HG02943 (cell line): ENCODE results near the gene PSKH1.
"Not testable (repeated sequence)": the region's sequence is repeated elsewhere in the genome, so short reads cannot be mapped to it uniquely, and the experiment has no call there.

Source experiments
- ATAC-seq: cut with Tn5 transposase; IDR thresholded peaks from one replicate; pipeline ENCODE4 v1.9.1; 2021; ENCODE audit warnings: mild to moderate bottlenecking, low read depth, moderate library complexity; ENCODE audit not compliant: unreplicated experiment

The PSKH1 gene

DNA sequence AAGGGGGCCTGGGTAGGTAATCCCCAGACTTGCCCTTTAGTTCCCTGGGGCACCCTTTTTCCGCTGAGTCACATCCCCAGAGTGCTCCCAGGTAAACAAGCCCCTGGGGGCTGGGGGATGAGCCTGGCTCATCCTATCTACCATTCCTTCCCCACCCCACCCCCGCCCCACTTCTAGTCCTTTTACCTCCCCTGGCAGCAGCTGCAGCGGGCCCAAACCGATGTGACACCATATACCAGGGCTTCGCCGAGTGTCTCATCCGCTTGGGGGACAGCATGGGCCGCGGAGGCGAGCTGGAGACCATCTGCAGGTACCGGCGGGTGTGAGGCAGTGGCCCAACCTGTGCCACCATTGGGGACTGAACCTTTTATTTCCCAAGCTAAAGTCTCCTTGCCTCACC is 7.5 kb upstream of the PSKH1 start:
- ATAC-seq, result no peak

DNA sequence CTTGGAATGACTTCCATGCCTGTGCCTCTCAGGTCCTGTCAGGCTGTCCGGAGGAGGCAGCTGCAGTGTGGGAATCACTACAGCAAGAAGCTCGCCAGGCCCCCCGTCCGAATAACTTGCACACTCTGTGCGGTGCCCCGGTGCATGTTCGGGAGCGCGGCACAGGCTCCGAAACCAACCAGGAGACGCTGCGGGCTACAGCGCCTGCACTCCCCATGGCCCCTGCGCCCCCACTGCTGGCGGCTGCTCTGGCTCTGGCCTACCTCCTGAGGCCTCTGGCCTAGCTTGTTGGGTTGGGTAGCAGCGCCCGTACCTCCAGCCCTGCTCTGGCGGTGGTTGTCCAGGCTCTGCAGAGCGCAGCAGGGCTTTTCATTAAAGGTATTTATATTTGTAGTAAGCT is 7.1 kb upstream of the PSKH1 start:
- no peak for ATAC-seq

DNA sequence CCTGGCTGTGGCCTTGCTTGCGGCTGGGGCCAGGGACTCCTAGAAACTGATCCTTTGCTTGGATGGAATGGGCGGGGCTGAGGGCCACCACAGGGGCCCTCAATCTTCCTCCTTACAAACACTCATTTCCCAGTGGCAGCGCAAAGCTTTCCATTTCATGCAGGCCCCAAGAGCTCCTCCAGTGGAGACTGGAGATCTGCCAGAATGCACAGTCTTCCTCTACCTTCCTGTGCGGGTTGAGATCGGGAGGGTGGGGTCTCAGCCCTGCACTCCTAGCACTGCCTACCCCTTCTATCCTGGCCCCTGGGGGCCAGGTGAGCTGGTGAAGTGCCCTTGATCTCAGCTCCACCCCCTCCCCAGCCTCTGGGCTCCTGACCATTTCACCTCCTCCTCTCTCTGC is 6.7 kb upstream of the PSKH1 start:
- no peak for ATAC-seq

DNA sequence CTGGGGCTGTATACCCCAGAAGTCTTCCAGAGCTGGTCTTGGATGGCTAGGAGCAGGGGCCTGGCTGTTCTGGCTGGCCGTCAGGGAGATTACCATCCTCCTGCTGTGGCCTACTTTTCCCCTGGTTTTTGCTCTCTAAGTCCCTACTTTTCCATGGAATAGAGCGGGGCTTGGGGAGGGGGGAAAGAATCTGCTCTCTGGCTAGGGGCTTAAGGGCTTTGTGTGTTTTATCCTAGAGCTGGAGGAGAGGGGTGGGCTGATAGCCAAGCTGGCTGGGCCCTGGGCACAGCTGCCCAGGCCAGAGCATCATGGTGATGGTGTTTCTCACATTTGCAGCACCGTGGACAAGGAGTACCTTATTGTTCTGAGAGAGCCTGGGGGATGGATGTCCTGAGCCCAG is 4.7 kb upstream of the PSKH1 start:
- ATAC-seq, result no peak

DNA sequence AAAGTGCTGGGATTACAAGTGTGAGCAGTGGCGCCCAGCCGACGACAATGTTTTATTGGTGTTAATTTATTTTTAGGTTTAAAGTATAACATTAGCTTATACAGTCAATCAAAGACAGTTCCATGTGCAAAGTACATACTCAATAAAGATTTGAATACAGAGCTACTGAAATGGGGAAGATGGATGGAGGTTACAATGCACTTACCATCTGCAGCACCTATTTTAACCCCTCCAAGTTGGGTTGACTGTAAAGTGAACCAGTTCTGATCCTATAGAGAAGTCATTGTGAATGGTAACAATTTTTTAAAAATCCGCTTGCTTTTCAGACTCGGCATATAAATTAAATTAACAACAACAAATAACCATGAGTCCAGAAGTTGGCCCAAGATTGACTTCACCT is 679 bp upstream of the PSKH1 start:
- no peak for ATAC-seq

DNA sequence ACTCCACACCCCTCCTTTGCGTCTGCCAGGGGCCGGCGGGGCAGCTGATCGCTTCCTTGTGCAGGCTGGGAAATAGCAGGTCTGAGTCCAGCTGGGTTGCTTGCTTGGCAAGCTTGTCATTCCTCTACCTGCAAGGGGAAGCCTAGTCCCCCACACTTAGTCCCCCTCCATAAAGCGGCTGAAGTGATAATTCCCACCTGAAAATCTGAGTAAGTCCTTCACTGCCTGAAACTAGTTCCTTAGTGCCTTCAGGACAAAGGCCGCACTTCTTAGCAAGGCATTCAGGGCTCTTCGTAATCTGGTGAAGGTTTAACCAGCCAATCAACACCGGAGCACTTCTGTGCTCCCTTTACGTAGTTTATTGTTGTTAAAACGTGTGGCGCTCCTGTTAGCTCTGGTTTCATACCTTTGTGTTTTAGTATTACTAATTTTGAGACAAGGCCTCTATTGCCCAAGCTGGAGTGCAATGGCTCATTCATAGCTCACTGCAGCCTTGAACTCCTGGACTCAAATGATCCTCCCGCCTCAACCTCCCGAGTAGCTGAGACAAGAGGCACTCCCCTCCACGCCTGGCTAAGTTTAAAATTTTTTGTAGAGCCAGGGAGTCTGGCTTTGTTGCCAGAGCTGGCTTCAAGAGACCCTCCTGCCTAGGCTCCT is 817 bp downstream of the PSKH1 start:
- no peak for ATAC-seq

DNA sequence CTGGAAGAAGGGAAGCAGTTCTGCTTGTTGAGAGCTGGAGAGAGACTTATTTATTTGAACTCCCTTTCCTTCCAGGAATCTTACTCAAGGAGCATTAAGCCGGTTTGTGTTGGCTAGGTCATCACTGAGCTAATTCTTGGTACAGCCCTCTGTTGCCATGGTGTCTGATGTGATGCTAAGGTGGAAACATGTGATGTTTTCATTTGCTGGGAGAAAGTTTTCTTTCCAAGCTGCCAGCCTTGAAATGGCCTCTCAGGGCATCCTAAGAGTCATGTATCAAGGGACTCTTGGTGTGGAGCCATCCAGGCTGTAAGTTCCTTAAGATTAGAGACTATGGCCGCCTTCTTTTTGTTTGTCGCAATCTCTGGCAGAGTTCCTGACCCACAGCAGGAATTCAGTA is 4.2 kb downstream of the PSKH1 start:
- no peak for ATAC-seq

DNA sequence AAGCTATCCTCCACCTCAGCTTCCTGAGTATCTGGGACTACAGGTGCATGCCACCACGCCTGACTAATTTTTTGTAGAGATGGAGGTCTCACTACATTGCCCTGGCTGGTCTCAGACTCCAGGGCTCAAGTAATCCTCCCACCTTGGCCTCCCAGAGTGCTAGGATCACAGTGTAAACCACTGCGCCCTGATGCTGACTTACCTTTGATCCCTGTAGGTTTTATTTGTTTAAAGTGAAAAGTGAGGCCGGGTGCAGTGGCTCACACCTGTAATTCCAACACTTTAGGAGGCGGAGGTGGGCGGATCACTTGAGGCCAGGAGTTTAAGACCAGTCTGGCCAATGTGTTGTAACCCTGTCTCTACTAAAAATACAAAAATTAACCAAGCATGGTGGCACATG is 8.7 kb downstream of the PSKH1 start:
- no peak for ATAC-seq

DNA sequence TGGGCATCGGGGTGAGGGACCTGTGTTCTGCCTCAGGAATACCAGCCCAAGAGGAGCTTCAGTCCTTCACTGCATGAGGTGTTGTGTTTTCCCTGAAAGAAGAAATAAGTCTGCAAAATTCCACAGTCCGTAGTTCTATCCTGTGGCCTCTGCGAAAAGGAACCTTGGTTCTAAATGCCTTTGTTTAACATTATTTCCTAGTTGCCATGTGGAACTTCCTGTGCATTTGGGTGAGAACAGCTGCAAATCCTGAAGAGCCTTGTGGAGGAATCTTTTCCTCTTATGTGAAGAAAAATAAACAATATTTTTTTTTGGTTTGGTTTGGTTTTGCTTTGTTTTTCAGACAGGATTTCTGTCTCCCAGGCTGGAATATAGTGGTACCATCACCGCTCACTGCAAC is 9.8 kb downstream of the PSKH1 start:
- no peak for ATAC-seq

DNA sequence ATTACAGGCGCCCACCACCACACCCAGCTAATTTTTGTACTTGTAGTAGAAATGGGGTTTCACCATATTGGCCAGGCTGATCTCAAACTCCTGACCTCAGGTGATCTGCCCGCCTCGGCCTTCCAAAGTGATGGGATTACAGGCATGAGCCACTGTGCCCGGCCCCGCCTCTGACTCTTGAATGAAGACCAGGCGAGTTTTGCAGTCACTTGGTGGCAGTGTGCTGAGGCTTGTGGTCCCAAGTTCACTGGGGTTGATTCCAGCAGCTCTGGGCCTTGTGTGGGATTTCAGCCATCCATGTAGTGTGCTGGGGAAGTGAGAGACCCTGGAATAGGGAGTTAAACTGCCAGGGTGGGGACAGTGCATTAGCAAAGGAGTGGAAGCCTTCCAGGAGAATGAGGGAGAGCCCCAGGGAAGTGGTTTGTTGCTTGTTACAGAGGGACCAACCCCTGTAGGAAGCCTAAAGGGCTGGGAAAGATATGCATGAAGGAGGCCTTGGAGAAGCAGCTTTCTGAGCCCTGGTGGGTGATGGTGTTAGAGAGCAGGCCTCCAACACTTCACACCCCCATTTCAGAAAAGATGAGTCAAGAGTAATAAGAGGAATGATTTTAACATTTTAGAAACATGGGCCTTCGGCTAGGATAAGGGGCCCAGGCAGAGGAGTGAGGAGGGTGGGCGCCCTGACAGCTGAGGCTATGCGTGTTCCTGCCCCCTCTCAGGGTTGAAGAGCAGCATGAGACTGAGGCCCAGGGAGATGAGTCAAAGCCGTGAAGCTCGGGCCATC is 14.5 kb downstream of the PSKH1 start:
- ATAC-seq, result no peak

DNA sequence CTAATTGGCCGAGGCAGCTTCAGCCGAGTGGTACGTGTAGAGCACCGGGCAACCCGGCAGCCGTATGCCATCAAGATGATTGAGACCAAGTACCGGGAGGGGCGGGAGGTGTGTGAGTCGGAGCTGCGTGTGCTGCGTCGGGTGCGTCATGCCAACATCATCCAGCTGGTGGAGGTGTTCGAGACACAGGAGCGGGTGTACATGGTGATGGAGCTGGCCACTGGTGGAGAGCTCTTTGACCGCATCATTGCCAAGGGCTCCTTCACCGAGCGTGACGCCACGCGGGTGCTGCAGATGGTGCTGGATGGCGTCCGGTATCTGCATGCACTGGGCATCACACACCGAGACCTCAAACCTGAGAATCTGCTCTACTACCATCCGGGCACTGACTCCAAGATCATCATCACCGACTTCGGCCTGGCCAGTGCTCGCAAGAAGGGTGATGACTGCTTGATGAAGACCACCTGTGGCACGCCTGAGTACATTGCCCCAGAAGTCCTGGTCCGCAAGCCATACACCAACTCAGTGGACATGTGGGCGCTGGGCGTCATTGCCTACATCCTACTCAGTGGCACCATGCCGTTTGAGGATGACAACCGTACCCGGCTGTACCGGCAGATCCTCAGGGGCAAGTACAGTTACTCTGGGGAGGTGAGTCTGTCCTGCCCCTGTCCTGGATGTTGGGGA is 16.1 kb downstream of the PSKH1 start:
- ATAC-seq, result no peak

DNA sequence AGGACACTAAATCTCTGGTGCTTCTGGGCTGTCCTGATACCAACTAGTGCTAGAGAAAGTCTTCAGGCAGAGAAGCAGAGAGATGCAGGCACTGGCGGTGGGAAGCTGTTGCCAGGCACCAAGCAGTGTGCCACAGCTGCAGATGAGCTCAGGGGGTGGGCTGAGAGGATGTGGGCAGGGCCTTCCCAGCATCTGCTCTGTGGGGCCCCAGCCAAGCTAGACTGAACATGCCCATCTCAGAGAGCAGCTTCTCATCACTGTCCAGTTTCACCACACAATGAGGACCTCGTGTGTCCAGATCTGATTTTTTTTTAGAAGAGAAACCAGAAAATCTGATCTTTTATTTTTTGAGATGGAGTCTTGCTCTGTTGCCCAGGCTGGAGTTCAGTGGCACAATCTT is 17.1 kb downstream of the PSKH1 start:
- ATAC-seq, result no peak

DNA sequence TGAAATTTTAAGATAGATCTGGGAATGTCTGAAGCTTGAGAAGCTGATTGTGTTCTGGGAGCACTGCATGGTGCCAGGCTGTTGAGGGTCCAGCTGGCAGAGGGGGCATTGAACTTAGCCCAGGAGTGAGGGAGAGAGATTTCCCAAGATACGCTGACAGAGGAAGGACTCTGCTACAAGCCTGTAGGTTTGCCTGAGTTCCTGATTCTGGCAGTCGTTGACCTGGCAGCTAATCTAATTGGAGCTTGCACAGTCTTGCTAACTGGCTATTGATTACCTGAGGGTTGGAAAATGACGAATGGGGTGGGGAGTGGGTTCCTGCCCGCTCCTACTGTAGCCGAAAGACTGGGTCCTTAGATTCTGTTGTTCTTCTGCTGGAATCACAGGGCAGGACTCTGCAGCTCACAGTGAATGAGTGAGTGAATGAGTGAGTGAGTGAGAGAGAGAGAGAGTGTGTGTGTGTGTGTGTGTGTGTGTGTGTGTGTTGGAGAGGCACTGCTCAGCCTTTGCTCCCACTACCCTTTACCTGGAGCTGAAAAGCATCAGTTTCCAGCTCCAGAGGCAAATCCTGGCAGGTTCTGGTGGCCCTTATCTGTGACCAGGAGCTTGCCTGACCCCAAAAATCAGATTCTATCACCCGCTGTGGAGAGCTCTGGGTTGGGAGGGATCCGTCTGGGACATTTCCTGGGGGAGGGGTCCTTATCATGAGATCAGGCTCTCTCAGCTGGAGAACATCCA is 21.9 kb downstream of the PSKH1 start:
- ATAC-seq, result no peak

DNA sequence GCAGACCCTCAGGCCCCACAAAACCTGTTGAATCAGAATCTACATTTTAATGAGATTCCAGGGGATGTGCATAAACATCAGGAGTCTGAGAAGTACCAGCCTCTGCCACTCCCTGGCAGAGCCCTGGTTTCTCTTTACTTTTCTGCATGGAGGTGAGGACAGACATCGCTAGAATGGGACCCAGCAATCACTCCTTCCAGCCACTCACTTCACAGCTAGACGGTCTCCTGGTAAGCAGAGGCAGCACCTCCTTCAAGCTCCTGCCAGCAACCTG is 22.4 kb downstream of the PSKH1 start:
- not testable (repeated sequence) for ATAC-seq

DNA sequence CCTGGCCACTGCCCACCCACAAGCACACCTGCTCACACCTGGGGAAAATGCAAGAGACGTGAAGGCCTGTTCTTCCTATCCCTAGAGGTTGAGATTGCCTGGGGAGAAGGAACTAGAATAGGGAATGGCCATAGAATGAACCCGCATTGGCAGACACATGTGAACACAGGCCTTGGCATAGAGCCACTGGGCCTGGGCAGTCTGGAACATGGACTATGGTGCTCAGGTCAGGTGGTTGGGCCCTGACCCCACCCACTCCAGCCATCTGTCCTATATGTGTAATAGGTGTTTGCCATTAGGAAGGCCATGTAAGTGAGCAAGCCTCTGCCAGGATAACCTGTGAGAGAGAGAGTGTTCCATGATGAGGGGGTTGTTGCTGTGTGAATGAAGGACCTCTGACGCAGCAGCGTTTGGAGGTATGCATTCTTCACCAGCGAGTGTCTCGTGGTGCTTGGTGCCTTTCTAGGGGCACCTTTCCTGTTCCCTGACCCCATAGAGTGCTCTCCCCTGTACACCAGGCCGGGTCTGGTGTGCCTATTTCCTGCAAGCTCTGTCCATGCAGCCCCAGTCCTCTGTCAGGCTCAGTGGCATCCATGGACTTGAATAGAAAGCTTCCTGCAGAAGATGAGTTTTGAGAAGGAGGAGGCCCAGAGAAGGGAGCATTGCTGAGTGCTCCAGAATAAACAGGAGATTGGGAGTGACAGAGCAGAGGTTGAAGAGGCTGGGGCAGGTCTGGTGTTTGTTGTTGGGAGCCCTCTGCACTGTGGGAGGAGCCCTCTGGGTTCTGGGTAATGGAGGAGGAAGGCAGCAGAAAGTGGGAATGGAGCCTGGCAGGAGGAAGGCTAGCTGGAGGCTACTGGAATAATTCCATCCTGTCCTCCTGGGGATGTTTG is 23.0 kb downstream of the PSKH1 start:
- no peak for ATAC-seq

DNA sequence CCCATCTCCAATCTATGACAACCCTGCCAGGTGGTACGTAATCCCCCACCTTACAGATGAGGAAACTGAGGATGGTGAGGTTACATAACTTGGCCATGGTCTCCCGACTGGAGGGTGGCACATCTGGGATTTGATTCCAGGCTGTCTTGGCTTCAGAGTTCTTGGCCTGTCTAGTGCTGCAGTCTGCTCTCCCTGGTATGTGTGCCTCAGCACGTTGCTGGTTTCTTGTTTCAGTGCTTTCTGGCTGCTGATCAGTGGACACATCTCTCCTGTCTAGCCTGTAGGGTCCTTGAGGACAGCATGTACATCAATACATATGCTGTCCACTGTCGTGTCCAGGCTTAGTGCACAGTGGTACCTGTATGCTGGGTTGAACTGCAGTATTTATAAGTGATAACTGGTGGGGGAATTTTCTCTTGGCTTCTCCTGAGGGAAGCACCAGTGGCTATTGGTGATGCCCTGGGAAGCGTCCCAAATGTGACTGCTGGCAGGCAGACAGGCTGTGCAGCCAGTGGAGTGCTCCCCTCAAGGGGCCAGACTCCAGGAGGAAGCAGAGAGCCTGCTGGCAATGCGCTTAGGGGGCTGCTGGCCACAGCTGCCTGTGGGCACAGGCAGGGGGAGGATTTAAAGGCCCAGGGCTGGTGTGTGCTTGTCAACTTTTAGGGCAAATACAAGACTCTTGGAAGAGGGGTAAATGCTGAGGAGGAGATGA is 24.2 kb downstream of the PSKH1 start:
- ATAC-seq, result no peak

DNA sequence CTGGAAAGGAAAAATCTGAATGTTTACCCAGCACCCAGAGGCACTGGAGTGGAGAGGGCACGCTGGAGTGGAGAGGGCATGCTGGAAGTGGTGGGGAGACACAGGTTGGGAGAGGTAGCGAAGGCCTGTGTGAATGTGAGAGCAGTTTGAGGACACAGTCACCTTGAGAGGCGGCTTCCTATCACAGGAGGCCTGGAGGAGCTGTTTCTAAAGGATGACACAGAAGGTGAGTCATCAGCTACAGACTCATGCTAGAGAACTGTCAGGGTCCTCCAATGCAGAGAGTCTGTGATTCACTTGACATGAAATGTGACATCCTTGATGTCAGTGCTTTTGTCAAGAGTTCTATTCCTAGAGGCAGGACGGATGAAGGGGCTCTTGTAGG is 24.8 kb downstream of the PSKH1 start:
- ATAC-seq, result no peak

DNA sequence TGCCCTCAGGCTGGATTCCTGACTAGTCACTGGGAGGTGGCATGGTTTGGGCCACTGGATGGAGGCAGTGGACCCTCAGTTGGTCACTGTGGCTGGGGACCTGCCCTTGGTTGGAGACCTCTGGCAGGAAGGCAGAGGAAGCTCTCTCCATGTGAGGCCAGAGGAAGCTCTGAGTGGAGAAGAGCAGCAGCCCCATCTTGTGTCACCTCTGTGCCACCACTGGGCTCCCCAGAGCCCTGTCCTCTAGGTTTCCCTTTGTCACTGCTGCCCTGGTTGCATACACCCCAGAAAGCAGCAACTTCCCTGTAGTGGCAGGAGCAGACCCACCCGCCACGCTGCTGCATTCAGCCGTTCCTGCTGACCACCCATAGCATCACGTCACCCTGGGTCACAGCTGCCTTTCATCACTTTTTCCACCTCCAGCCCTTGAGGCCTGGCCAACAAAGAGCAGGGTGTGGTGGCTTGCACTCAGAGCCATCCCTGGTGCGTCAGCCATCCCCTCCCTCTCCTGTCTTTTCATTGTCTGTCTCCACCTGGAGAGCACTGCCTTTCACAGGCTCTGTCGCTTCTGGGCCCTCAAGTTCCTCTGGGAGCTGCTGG is 26.7 kb downstream of the PSKH1 start:
- no peak for ATAC-seq

DNA sequence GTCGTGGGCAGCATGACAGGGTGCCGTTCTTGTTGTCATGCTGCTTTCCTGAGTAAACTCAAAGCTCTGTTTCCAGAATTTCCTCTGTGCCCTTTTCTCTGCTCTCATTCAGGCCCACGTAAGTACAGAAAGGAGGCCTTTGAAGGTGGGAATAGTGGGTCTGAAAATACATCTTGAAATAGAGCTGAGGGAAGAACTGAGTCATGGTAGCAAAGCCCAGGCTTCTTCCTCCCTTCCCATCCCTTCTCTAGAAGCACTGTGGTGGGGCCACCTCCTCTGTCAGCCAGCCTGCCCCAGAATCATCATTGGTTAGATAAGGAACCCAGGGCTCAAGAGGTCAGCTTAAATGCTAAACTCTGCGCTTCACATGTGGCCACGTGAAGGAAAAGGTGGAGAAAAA is 29.2 kb downstream of the PSKH1 start:
- ATAC-seq, result no peak
